IPS-18c (cell line): Measurements from ENCODE around the gene PLCB4.

ENCODE experiments used
- H3K4me3 ChIP-seq: 2 replicates; pipeline ENCODE4 v1.7.0; 2013; ENCODE audit warnings: low read depth, mild to moderate bottlenecking, low read length, moderate library complexity; ENCODE audit not compliant: insufficient read depth
- H3K9me3 ChIP-seq: one replicate; pipeline ENCODE4 v1.6.1; 2013; ENCODE audit warnings: mild to moderate bottlenecking, low read length, moderate library complexity; ENCODE audit not compliant: control insufficient read depth, insufficient read depth

Gene PLCB4

GRCh38 chr20:9246731-9247130 lies 177.8 kb downstream of the PLCB4 start:
- H3K9me3 ChIP-seq, result no peaks in the 10 kb centered on the region
- no peak overlapping the region for H3K4me3 ChIP-seq

GRCh38 chr20:9250511-9250910 lies 181.6 kb downstream of the PLCB4 start:
- Histone ChIP-seq H3K9me3 (no peaks in the 10 kb centered on the region), H3K4me3 (no peak overlapping the region)

- no peak overlapping the region for H3K4me3 ChIP-seq
Measured at GRCh38 chr20:9253006-9253539, 184.2 kb downstream of the PLCB4 start.

GRCh38 chr20:9255171-9255570 lies 186.3 kb downstream of the PLCB4 start:
- no peak overlapping the region for H3K4me3 ChIP-seq

More at GRCh38 chr20:9253006-9253539, 184.2 kb downstream of the PLCB4 start:
- no peaks in the 10 kb centered on the region for H3K9me3 ChIP-seq

DNA sequence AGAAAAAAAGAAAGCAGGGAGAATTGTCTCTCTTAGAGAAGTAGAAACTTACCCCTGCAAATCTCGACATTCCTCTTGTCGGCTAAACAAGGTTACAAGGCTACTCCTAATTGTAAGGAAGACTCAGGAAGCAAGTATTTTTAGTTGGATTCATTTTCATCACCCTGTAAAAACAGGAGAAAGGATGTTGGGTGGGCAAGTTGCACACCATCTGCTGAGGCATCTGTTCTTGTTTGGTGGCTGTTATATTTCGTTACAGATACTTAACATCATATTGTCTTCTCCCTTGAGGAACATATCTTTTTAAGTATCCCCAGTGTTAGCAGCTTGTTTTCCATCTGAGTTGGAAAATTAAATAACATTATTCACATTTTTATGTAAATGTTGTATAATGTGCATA lies 187.5 kb downstream of the PLCB4 start:
- Histone ChIP-seq H3K4me3 (no peak overlapping the region), H3K9me3 (no peaks in the 10 kb centered on the region)

More at GRCh38 chr20:9255171-9255570, 186.3 kb downstream of the PLCB4 start:
- no peaks in the 10 kb centered on the region for H3K9me3 ChIP-seq

GRCh38 chr20:9258901-9259300 lies 190.0 kb downstream of the PLCB4 start:
- H3K9me3 ChIP-seq, result no peaks in the 10 kb centered on the region
- no peak overlapping the region for H3K4me3 ChIP-seq

GRCh38 chr20:9260027-9260426 lies 191.1 kb downstream of the PLCB4 start:
- H3K4me3 ChIP-seq, result no peak overlapping the region
- H3K9me3 ChIP-seq, result no peaks in the 10 kb centered on the region

- Histone ChIP-seq H3K4me3 (no peak overlapping the region), H3K9me3 (no peaks in the 10 kb centered on the region)
Measured at GRCh38 chr20:9261781-9262180, 192.9 kb downstream of the PLCB4 start.

GRCh38 chr20:9262653-9263194 lies 193.8 kb downstream of the PLCB4 start:
- Histone ChIP-seq H3K4me3 (no peak overlapping the region), H3K9me3 (no peaks in the 10 kb centered on the region)

DNA sequence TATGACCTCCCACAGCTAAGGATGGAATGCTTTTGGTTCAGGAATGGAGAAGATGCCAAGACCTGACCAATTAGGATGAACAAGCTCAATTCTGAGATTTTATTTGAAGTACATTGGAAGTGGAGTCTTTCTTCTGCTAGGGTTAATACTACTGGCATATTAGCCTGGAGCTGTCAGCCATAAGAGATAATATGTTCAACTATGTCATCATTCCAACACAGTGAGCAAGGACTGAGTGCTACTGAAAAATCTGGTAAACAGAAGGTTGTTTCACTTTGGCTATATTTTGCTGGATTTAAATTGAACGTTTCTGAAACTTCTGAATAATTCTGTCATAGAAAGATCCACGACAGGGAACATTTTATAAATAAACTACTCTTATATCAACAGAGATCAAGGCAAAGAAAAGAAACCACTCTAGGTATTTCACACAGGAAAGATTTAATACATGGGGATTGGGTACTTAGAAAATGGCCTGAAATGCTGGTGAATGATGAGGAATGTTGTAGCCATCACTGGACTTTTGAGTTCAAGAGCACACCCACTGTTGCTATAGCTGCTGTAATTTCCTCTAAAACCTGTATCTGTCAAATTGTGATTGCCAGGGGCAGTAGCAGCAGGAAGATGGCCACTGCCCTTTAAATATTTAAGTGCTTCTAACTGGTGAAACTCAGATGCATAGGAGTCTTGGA lies 200.5 kb downstream of the PLCB4 start:
- H3K9me3 ChIP-seq, result no peaks in the 10 kb centered on the region
- H3K4me3 ChIP-seq, result no peak overlapping the region

- Histone ChIP-seq H3K4me3 (no peak overlapping the region), H3K9me3 (no peaks in the 10 kb centered on the region)
Measured at GRCh38 chr20:9270831-9271230, 201.9 kb downstream of the PLCB4 start.

DNA sequence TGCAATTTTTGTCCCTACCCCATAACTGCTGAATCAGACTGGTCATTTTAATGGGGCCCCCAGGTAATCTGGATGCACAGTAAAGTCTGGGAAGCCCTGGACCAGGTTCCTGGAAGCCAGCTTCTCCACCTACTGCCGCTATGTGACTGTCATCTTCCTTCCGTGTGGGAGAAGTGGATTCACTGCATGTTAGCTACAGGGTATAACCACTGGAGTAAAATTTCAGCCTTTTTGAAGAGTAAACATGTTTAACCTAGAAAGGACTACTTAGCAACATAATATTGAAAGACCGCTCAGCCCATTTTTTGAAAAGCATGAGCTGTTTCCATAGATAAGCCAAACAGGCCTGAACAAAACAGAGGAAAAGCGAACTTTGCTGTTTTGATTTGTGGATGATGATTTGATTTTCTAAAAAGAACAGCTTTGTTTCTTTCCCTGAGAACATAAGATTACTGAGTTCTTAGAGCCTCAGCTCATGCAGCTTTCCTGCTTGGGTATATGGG lies 208.1 kb downstream of the PLCB4 start:
- Histone ChIP-seq H3K9me3 (no peaks in the 10 kb centered on the region), H3K4me3 (no peak overlapping the region)

- Histone ChIP-seq H3K4me3 (no peak overlapping the region), H3K9me3 (no peaks in the 10 kb centered on the region)
Measured at GRCh38 chr20:9279918-9280401, 211.1 kb downstream of the PLCB4 start.

GRCh38 chr20:9280666-9281065 lies 211.8 kb downstream of the PLCB4 start:
- no peak overlapping the region for H3K4me3 ChIP-seq
- no peaks in the 10 kb centered on the region for H3K9me3 ChIP-seq

DNA sequence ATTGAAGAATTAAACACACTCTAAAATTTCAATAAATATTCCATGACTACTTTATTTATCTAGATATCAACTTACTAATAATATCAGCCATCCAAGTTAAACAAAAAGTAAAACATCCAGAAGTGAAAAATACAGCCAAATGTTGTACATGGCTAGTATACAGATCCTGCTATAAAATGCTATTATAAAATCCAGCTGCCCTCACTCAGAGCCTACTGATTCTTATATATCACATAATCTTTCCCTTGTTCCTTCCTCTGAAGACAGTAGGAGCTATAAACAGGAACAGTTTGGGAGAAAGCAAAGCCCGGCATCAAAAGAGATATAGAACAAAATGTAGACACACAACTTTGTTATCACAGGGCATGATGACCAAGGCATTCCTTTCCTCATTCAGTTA lies 212.9 kb downstream of the PLCB4 start:
- H3K4me3 ChIP-seq, result no peak overlapping the region

DNA sequence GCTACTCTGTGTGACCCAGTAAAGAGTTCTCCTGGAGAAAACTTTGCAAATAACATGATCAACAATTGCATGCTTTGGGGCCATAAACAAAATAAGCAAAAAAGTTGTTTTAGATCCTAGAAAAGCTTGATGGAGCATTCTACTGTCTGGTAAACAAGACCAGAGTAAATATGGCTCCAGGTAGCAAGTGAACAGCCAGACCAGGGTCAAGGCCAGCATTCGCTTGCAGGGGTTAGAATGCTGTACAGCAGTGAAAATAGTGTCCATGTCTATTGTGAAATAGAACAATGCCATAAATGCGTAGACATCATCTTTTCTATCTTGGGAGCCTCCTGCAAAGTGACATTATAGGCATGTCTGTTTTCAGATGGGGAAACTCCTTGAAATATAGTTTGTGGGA lies 216.7 kb downstream of the PLCB4 start:
- Histone ChIP-seq H3K9me3 (no peaks in the 10 kb centered on the region), H3K4me3 (no peak overlapping the region)

More for the DNA sequence above, 212.9 kb downstream of the PLCB4 start:
- H3K9me3 ChIP-seq, result no peaks in the 10 kb centered on the region

GRCh38 chr20:9286501-9287461 lies 217.9 kb downstream of the PLCB4 start:
- H3K4me3 ChIP-seq, result no peak overlapping the region

More at GRCh38 chr20:9286501-9287461, 217.9 kb downstream of the PLCB4 start:
- H3K9me3 ChIP-seq, result no peaks in the 10 kb centered on the region
